ENCODE data around the gene STK24. TPM values are rescaled to one million over a fixed set of nuclear protein-coding genes. Genes with fewer than 3 reads are reported as not detected.

Gene STK24
- total RNA-seq, 6 experiments from 2014 or later = 72.2 to 89.8 (median 80.5) TPM

DNA sequence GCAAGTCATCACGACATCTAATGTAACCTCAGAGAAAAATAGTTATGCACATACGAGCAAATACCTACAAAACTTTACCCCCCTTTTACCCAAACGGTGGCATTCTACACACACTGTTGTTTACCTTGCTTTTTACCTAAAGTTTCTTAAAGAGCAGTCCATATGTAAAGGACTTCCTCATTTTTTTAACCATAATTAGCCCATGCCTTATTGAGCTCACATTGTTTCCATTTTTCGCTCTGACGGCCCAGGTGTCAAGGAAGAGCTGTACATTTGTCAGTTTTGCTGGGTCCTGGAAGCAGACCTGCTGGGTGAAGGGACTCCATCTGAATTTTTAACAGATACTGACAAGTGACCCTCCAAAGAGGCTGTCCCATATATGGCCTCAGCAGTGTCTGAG, 89.4 kb downstream of the STK24 start:
- Mint-ChIP-seq H3K4me3 (no peak overlapping the region; the same call in 1 of the 2 replicates), H3K4me1 (ENCODE audit: low read depth) (peaks cover 90% of the 10 kb centered on the region), H3K27ac (peak overlapping the region; percentile 56), H3K36me3 (ENCODE audit: low read depth) (no peaks in the 10 kb centered on the region), H3K27me3 (ENCODE audit: insufficient read depth) (peaks cover 6% of the 10 kb centered on the region), H3K9me3 (no peaks in the 10 kb centered on the region)
- DNase-seq = no peak
- TF ChIP-seq, protein P1, sequence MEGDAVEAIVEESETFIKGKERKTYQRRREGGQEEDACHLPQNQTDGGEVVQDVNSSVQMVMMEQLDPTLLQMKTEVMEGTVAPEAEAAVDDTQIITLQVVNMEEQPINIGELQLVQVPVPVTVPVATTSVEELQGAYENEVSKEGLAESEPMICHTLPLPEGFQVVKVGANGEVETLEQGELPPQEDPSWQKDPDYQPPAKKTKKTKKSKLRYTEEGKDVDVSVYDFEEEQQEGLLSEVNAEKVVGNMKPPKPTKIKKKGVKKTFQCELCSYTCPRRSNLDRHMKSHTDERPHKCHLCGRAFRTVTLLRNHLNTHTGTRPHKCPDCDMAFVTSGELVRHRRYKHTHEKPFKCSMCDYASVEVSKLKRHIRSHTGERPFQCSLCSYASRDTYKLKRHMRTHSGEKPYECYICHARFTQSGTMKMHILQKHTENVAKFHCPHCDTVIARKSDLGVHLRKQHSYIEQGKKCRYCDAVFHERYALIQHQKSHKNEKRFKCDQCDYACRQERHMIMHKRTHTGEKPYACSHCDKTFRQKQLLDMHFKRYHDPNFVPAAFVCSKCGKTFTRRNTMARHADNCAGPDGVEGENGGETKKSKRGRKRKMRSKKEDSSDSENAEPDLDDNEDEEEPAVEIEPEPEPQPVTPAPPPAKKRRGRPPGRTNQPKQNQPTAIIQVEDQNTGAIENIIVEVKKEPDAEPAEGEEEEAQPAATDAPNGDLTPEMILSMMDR (IDR thresholded peaks at IDR 0.05) = no peak

DNA sequence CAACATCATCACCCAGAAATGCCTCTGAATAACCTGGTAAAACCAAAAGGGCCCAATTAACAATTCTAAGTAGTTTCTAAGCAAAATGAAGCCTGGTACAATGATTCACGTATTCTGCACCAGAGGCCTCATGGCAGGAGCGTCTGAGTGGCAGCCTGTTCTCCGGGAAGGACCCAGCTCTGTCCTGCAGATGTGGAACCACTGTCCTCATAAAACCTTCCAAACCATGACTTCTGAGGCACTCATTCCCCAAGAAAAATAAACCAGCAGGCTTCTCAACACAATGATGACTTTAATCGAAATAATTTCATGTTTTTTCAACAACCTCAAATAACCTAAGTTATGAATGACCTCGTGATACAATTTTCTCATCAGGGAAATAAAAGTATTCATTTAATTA, 89.9 kb downstream of the STK24 start:
- TF ChIP-seq, protein P1 (IDR thresholded peaks at IDR 0.05) = no peak
- Mint-ChIP-seq H3K27me3 (ENCODE audit: insufficient read depth) (peaks cover 6% of the 10 kb centered on the region), H3K36me3 (ENCODE audit: low read depth) (no peaks in the 10 kb centered on the region), H3K9me3 (no peaks in the 10 kb centered on the region), H3K4me3 (peak overlapping the region; percentile 6), H3K27ac (peak overlapping the region; percentile 56), H3K4me1 (ENCODE audit: low read depth) (peaks cover 86% of the 10 kb centered on the region)
- no peak for DNase-seq

DNA sequence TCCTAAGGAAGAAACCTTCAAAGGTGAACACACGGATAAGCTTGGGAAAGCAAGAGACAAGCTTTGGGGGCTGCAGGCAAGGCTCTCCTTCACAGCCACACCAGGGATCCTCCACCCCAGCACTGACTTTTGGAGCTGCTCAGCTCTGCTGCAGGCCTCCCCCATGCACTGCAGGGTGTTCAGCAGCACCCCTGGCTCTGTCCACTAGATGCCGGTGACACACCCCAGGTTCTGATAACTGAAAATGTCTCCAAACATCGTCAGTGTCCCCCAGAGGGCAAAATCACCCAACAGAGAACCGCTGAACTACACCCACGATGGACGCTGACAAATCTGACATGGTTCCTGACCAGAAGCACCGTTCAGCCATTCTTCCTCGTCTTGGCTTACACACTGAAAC, 90.5 kb downstream of the STK24 start:
- peaks cover 84% of the 10 kb centered on the region for H3K4me1 Mint-ChIP-seq (ENCODE audit: low read depth)
- TF ChIP-seq, protein P1 (IDR thresholded peaks at IDR 0.05) = peak; percentile 13; the same call in 1 of the 2 replicates

DNA sequence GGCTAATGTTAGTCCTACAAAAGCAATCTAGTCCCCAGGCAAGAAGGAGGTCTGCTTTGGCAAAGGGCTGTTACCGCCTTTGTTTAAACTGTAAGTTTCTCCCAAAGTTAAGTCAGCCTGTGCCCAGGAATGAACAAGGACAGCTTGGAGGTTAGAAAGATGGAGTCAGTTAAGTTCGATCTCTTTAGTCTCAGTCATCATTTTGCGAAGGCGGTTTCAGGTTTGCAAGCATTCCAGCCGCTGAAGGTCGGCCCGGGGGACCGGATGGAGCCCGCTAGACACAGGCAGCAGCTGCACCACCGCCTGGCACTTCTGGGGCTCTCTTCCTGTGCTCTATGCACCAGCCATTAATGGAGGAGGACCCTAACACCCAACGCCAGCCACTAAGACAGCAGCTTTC, 91.3 kb downstream of the STK24 start:
- DNase-seq = no peak
- Mint-ChIP-seq H3K27me3 (ENCODE audit: insufficient read depth) (peaks cover 5% of the 10 kb centered on the region), H3K9me3 (no peaks in the 10 kb centered on the region), H3K27ac (peak overlapping the region; percentile 91), H3K4me1 (ENCODE audit: low read depth) (peaks cover 88% of the 10 kb centered on the region), H3K4me3 (peak overlapping the region; percentile 74; the same call in 1 of the 2 replicates), H3K36me3 (ENCODE audit: low read depth) (0 out of 2 replicates have a peak, but pooled peaks cover 4% of the 10 kb centered on the region)
- TF ChIP-seq, protein P1 (IDR thresholded peaks at IDR 0.05) = no peak

More for the DNA sequence above, 90.5 kb downstream of the STK24 start:
- H3K27me3 Mint-ChIP-seq (ENCODE audit: insufficient read depth) = peaks cover 6% of the 10 kb centered on the region
- H3K27ac Mint-ChIP-seq = peak overlapping the region; percentile 56
- peak overlapping the region; percentile 6 for H3K4me3 Mint-ChIP-seq
- H3K36me3 Mint-ChIP-seq (ENCODE audit: low read depth) = no peaks in the 10 kb centered on the region
- no peaks in the 10 kb centered on the region for H3K9me3 Mint-ChIP-seq
- no peak for DNase-seq

DNA sequence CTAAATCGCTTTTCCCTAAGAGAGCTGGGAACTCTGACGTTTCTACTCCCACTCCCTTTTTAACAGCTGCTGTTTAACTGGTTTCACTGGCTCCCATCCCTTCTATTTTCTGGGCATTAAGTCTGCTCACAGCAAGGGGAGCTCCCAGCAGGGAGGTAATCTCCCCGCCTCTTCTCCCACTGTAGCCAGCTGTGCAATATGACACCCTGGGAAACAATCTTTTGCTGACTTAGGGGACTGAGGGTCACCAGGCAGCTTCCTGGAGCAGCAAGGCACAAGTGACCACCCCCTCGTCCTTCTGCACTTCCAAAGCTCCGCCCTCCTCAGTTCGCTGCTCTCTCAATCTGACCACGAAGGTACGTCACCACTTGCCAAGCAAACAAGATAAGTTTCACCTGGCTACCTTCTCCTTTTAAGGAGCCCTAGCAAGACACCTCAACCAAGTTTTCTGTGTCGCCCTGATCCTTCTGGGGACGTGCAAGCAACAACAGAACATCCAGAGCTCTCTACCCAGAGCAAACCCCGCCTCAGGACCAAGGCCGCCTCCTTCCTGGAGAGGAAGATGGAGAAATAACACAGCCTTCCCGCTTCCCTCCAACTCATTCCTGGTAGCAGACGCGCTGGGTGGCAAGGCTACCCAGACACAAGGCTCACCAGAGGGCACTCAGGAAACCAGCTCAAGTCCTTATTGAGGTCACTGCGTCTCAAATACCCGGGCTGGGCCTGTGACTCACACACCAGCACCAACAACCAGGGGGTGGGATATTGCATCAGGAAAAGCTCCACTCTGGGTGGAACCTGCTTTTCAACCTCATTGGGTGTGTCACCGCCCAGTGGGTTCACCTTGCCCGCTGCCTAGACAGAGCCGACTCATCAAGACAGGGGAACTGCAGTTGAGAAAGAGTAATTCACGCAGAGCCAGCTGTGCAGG, 92.4 kb downstream of the STK24 start:
- H3K9me3 Mint-ChIP-seq = no peaks in the 10 kb centered on the region
- TF ChIP-seq, protein P1 (IDR thresholded peaks at IDR 0.05) = no peak; the same call in 1 of the 2 replicates
- H3K4me3 Mint-ChIP-seq = peak overlapping the region; percentile 74
- H3K27me3 Mint-ChIP-seq (ENCODE audit: insufficient read depth) = peaks cover under 1% of the 10 kb centered on the region
- DNase-seq = peak; percentile 93
- H3K27ac Mint-ChIP-seq = peak overlapping the region; percentile 91
- peaks cover 85% of the 10 kb centered on the region for H3K4me1 Mint-ChIP-seq (ENCODE audit: low read depth)
- H3K36me3 Mint-ChIP-seq (ENCODE audit: low read depth) = 0 out of 2 replicates have a peak, but pooled peaks cover 4% of the 10 kb centered on the region
